Endothelial cell of umbilical vein (primary cell): ENCODE measurements around the gene ITGB1BP1. TPM values are rescaled to one million over a fixed set of nuclear protein-coding genes. Genes with fewer than 3 reads are reported as not detected.

ENCODE experiments used
- BruUV-seq: library from RNA; stranded (reverse); fragments of 400-500 nt; replicated peaks from 2 replicates; lab custom pipeline; 2021; lab: Mats Ljungman, UMichigan
- CTCF ChIA-PET: fragments of 300-600, 350-600 bp; sonication (Branson Sonifier 250); formaldehyde crosslinking; loops from one replicate; lab custom pipeline; 2021; ENCODE audit warnings: antibody characterized with exemption, inconsistent platforms; lab: Charles Lee
- POLR2A ChIA-PET: fragments of 300-600, 350-600 bp; sonication (Branson Sonifier 250); formaldehyde crosslinking; loops from one replicate; lab custom pipeline; 2021; ENCODE audit warnings: antibody characterized with exemption, inconsistent platforms; lab: Charles Lee
- DNase-seq: peaks from one replicate; pipeline ENCODE4 v3.0.0-alpha.2; 2011; ENCODE audit warnings: low read depth, low spot score
- FAIRE-seq: peaks from 2 replicates; lab custom pipeline; 2011; peaks lifted over from hg19 to GRCh38; lab: Jason Lieb, UNC
- H2AFZ ChIP-seq: 2 replicates; pipeline ENCODE4 v1.6.0; 2012; ENCODE audit warnings: low read depth, low read length, control low read depth, inconsistent platforms
- H3K27ac ChIP-seq: 2 replicates; pipeline ENCODE4 v1.5.1; 2011; ENCODE audit warnings: low read depth, mild to moderate bottlenecking, control low read depth, low read length, moderate library complexity; ENCODE audit not compliant: insufficient read depth
- H3K27me3 ChIP-seq, 2 experiments: 2 replicates each; pipeline versions ENCODE4 v1.6.0 to v1.6.1; 2011; ENCODE audit warnings: low read length in 2 of 2, mixed read lengths in 1 of 2; ENCODE audit not compliant: control insufficient read depth in 2 of 2, insufficient read depth in 2 of 2
- H3K36me3 ChIP-seq, 2 experiments: 2 replicates in 1 of 2; 3 replicates in 1 of 2; pipeline ENCODE4 v1.5.1; 2011; ENCODE audit warnings: low read length in 2 of 2, mild to moderate bottlenecking in 1 of 2, moderate library complexity in 1 of 2; ENCODE audit not compliant: control insufficient read depth in 2 of 2, insufficient read depth in 2 of 2; ENCODE audit errors: extremely low read depth in 1 of 2
- H3K4me1 ChIP-seq: 3 replicates; pipeline ENCODE4 v1.5.1; 2011; ENCODE audit warnings: mild to moderate bottlenecking, low read length; ENCODE audit not compliant: control insufficient read depth, insufficient read depth; ENCODE audit errors: extremely low read depth
- H3K4me2 ChIP-seq: 2 replicates; pipeline ENCODE4 v1.6.1; 2011; ENCODE audit warnings: low read length, control low read depth, mixed read lengths; ENCODE audit not compliant: insufficient read depth
- H3K4me3 ChIP-seq, 3 experiments: fragments of 200-600 bp in 1 of 3; sonication (generic), shearing (Covaris generic) in 1 of 3; replicated peaks in 1 of 3; 2 replicates each; pipeline ENCODE4 v1.5.1; 2011 to 2016; ENCODE audit warnings: control low read depth in 3 of 3, low read length in 3 of 3, mild to moderate bottlenecking in 2 of 3, inconsistent platforms in 1 of 3, low read depth in 1 of 3, moderate library complexity in 1 of 3; ENCODE audit not compliant: insufficient read depth in 1 of 3
- H3K79me2 ChIP-seq: 2 replicates; pipeline ENCODE4 v1.6.0; 2012; ENCODE audit warnings: low read length, inconsistent platforms; ENCODE audit not compliant: control insufficient read depth, insufficient read depth
- H3K9ac ChIP-seq: replicated peaks from 2 replicates; pipeline ENCODE3; 2011; ENCODE audit warnings: low read length, control low read depth; ENCODE audit not compliant: insufficient read depth; ENCODE audit errors: extremely low read depth
- H3K9me1 ChIP-seq: replicated peaks from 3 replicates; pipeline ENCODE4 v1.6.0; 2011; ENCODE audit warnings: mild to moderate bottlenecking, low read length; ENCODE audit not compliant: control insufficient read depth, insufficient read depth; ENCODE audit errors: extremely low read depth
- H3K9me3 ChIP-seq: replicated peaks from 2 replicates; pipeline ENCODE4 v1.5.1; 2012; ENCODE audit warnings: low read length, inconsistent platforms; ENCODE audit not compliant: control insufficient read depth, insufficient read depth
- H4K20me1 ChIP-seq: replicated peaks from 2 replicates; pipeline ENCODE3; 2011; ENCODE audit warnings: mild to moderate bottlenecking, low read length; ENCODE audit not compliant: control insufficient read depth, insufficient read depth; ENCODE audit errors: extremely low read depth
- CTCF ChIP-seq, 2 donors: IDR thresholded peaks; 1 replicate in 1 of 2; 2 replicates in 1 of 2; pipeline ENCODE4 v1.5.1; 2011; ENCODE audit warnings: low read length in 2 of 2, mild to moderate bottlenecking in 2 of 2, moderate library complexity in 2 of 2, control low read depth in 1 of 2, inconsistent platforms in 1 of 2, low read depth in 1 of 2; ENCODE audit not compliant: insufficient read depth in 1 of 2; ENCODE audit errors: extremely low read depth in 1 of 2
- EZH2 ChIP-seq: IDR thresholded peaks from 2 replicates; pipeline ENCODE4 v1.6.1; 2012; ENCODE audit warnings: borderline replicate concordance, low read depth, mild to moderate bottlenecking, moderate library complexity, low read length, inconsistent platforms; ENCODE audit not compliant: severe bottlenecking
- FOS ChIP-seq: IDR thresholded peaks from 2 replicates; pipeline ENCODE4 v1.6.1; 2011; ENCODE audit warnings: mild to moderate bottlenecking, low read length, moderate library complexity, borderline replicate concordance; ENCODE audit not compliant: insufficient read depth
- GATA2 ChIP-seq: IDR thresholded peaks from 2 replicates; pipeline ENCODE4 v1.7.0; 2011; ENCODE audit warnings: low read depth, mild to moderate bottlenecking, moderate library complexity, mixed read lengths, low read length; ENCODE audit not compliant: insufficient read length, insufficient read depth
- JUN ChIP-seq: IDR thresholded peaks from 2 replicates; pipeline ENCODE4 v1.6.1; 2011; ENCODE audit warnings: borderline replicate concordance, low read depth; ENCODE audit not compliant: insufficient read length, insufficient read depth
- MAX ChIP-seq: IDR thresholded peaks from 2 replicates; pipeline ENCODE4 v1.6.1; 2011; ENCODE audit not compliant: insufficient read depth, insufficient read length
- MYC ChIP-seq: IDR thresholded peaks from one replicate; pipeline ENCODE4 v1.6.1; 2011; ENCODE audit warnings: mild to moderate bottlenecking, low read depth, low read length
- POLR2A ChIP-seq: IDR thresholded peaks from 2 replicates; pipeline ENCODE4 v1.6.1; 2012; ENCODE audit warnings: low read depth, mild to moderate bottlenecking, control low read depth, low read length
- POLR2AphosphoS5 ChIP-seq: IDR thresholded peaks from 2 replicates; pipeline ENCODE4 v1.6.1; 2012; ENCODE audit warnings: low read depth, mild to moderate bottlenecking, control low read depth, low read length, moderate library complexity; ENCODE audit not compliant: insufficient read depth
- dilution Hi-C: fragments of 300-500 bp; cut with MboI; formaldehyde crosslinking; loops from one replicate; pipeline ENCODE4 v1.15.0; 2019; ENCODE audit warnings: low sequenced_read_pairs; ENCODE audit not compliant: extremely low pct_ligation_motif_present
- intact Hi-C: fragments of 100-400 bp; cut with micrococcal nuclease; formaldehyde crosslinking; loops from one replicate; pipeline ENCODE4 v1.10.0; 2022
- polyA plus RNA-seq, 4 experiments: library from polyadenylated mRNA; depleted of rRNA in 3 of 4; stranded (reverse) in 3 of 4; unstranded in 1 of 4; fragments of >200 nt; gene quantifications; 2 replicates each; pipeline versions ENCODE4 v1.2.1 to v1.2.3, GENCODE V29; 2011 to 2012; ENCODE audit warnings: missing spikeins in 1 of 4
- total RNA-seq: library from RNA; stranded (reverse); gene quantifications from 2 replicates; pipeline ENCODE4 v1.2.3, GENCODE V29; 2021

The ITGB1BP1 gene
- total and polyA plus RNA-seq, 2 donors (not counting 3 experiments of a cell fraction or from before 2014, with no cell fraction given), result 45.0 to 170 TPM

- H3K4me2 ChIP-seq, result no peak overlapping the region
- H4K20me1 ChIP-seq, result no peaks in the 10 kb centered on the region
- intact Hi-C loops, result no loop called here
- H3K9me3 ChIP-seq, result no peaks in the 10 kb centered on the region
- no peaks in the 10 kb centered on the region for H3K4me1 ChIP-seq
- POLR2A ChIA-PET, result no interaction called here
- no peak overlapping the region for H3K27ac ChIP-seq
- no peak overlapping the region for H2AFZ ChIP-seq
- dilution Hi-C loops, result no loop called here
- DNase-seq (no peak), FAIRE-seq (no peak)
- no peak overlapping the region for H3K4me3 ChIP-seq
- H3K27me3 ChIP-seq, result no peaks in the 10 kb centered on the region
- H3K9ac ChIP-seq, result no peak overlapping the region
- CTCF ChIA-PET, result interaction anchor here (1.6 kb wide), 1 partner anchor 12 kb away, joined by 3 read pairs; no protein-coding TSS in a partner anchor
- H3K79me2 ChIP-seq, result no peaks in the 10 kb centered on the region
- H3K9me1 ChIP-seq, result no peaks in the 10 kb centered on the region
- peaks cover 17 to 40% of the 10 kb centered on the region in 2 experiments for H3K36me3 ChIP-seq
- TF ChIP-seq POLR2AphosphoS5 (no peak), MYC (no peak), JUN (no peak), POLR2A (no peak), GATA2 (no peak), EZH2 (no peak), CTCF (IDR thresholded peaks at IDR 0.05; ENCODE audit: extremely low read depth in 1 of 2, insufficient read depth in 1 of 2, low read depth in 1 of 2, low read length in 2 of 2) (no peak), FOS (no peak), MAX (no peak)
- BruUV-seq, result no TSS peak
Observed at GRCh38 chr2:9401059-9401547, 22.2 kb downstream of the ITGB1BP1 start.
